Tibial nerve (tissue), 4 donors: Measurements from ENCODE around the gene FBXO8. TPM values are rescaled to one million over a fixed set of nuclear protein-coding genes. Genes with fewer than 3 reads are reported as not detected.

ENCODE experiments used
- DNase-seq, 2 donors: peaks; one replicate each; pipeline ENCODE4 v3.0.0-alpha.2; 2019; ENCODE audit warnings: low spot score in 2 of 2
- H3K27ac ChIP-seq, 4 donors: fragments of 200-600 bp; sonication (generic) in 3 of 4; one replicate each; pipeline ENCODE4 v1.5.1; 2017 to 2019; ENCODE audit warnings: mild to moderate bottlenecking in 1 of 4
- H3K27me3 ChIP-seq, 2 donors: fragments of 200-600 bp; sonication (generic) in 1 of 2; one replicate each; pipeline versions ENCODE4 v1.5.1 to v1.6.0; 2017 to 2019
- H3K36me3 ChIP-seq, 3 donors: fragments of 200-600 bp; sonication (generic); one replicate each; pipeline ENCODE4 v1.5.1; 2018 to 2019
- H3K4me1 ChIP-seq, 4 donors: fragments of 200-600 bp; sonication (generic) in 3 of 4; one replicate each; pipeline ENCODE4 v1.5.1; 2017 to 2019
- H3K4me3 ChIP-seq, 4 donors: fragments of 200-600 bp; sonication (generic) in 3 of 4; one replicate each; pipeline ENCODE4 v1.5.1; 2017 to 2019; ENCODE audit warnings: mild to moderate bottlenecking in 1 of 4, moderate library complexity in 1 of 4
- H3K9me3 ChIP-seq, 4 donors: fragments of 200-600 bp; sonication (generic) in 3 of 4; one replicate each; pipeline ENCODE4 v1.5.1; 2017 to 2019
- CTCF ChIP-seq, 5 experiments: fragments of 200-600 bp in 3 of 5; fragments of 450-650 bp in 2 of 5; sonication (generic) in 3 of 5; IDR thresholded peaks; one replicate each; pipeline ENCODE4 v1.5.1; 2016 to 2019; ENCODE audit warnings: antibody characterized with exemption in 5 of 5, mild to moderate bottlenecking in 3 of 5, moderate library complexity in 2 of 5
- EP300 ChIP-seq, 2 donors: sonication (generic); formaldehyde crosslinking; IDR thresholded peaks; one replicate each; pipeline ENCODE4 v1.6.1; 2017; ENCODE audit warnings: antibody characterized with exemption in 2 of 2, mild to moderate bottlenecking in 1 of 2
- POLR2A ChIP-seq, 2 donors: fragments of 450-650 bp; IDR thresholded peaks; one replicate each; pipeline ENCODE4 v1.6.1; 2017; ENCODE audit warnings: antibody characterized with exemption in 2 of 2, mild to moderate bottlenecking in 2 of 2, moderate library complexity in 2 of 2
- WGBS, 2 donors: methylation state at CpG; one replicate each; pipeline ENCODE4 v1.1.5; 2018; 5-methylcytosine and 5-hydroxymethylcytosine counted together
- total RNA-seq, 4 donors: library from RNA; depleted of rRNA; stranded (reverse); fragments of >200 nt; gene quantifications; one replicate each; pipeline ENCODE4 v1.1.0, GENCODE V29; 2016

The FBXO8 gene
- total RNA-seq, 4 donors from 2014 or later, result 25.3 to 34.3 (median 30.3) TPM

- Histone ChIP-seq H3K36me3 (peaks cover 0 to 50% (median 0%) of the 10 kb centered on the region in 3 donors), H3K27me3 (no peaks in the 10 kb centered on the region), H3K9me3 (no peaks in the 10 kb centered on the region), H3K4me1 (no peaks in the 10 kb centered on the region), H3K4me3 (no peak overlapping the region), H3K27ac (no peak overlapping the region)
- no peak for DNase-seq
- 76 to 83% methylated on average over 3 of the region's 3 CpGs for WGBS, 2 donors
- TF ChIP-seq POLR2A (IDR thresholded peaks at IDR 0.05) (no peak), EP300 (IDR thresholded peaks at IDR 0.05) (no peak), CTCF (IDR thresholded peaks at IDR 0.05) (no peak)
These were observed 31.3 kb upstream of the FBXO8 start for GRCh38 chr4:174314770-174315169.

GRCh38 chr4:174314274-174314673, 30.8 kb upstream of the FBXO8 start:
- no peak for DNase-seq
- TF ChIP-seq POLR2A (IDR thresholded peaks at IDR 0.05) (no peak), CTCF (IDR thresholded peaks at IDR 0.05) (no peak)
- H3K27ac ChIP-seq, result no peak overlapping the region
- H3K36me3 ChIP-seq, result peaks cover 0 to 55% (median 0%) of the 10 kb centered on the region in 3 donors
- WGBS, 2 donors, result 95 to 96% methylated on average over 3 of the region's 3 CpGs
- H3K9me3 ChIP-seq, result no peaks in the 10 kb centered on the region
- H3K27me3 ChIP-seq, result no peaks in the 10 kb centered on the region
- no peak overlapping the region for H3K4me3 ChIP-seq
- H3K4me1 ChIP-seq, result no peaks in the 10 kb centered on the region

GRCh38 chr4:174312993-174313392, 29.5 kb upstream of the FBXO8 start:
- H3K4me1 ChIP-seq, result no peaks in the 10 kb centered on the region
- no peak for DNase-seq
- H3K27me3 ChIP-seq, result no peaks in the 10 kb centered on the region
- no peaks in the 10 kb centered on the region for H3K9me3 ChIP-seq
- no peak overlapping the region for H3K4me3 ChIP-seq
- TF ChIP-seq POLR2A (IDR thresholded peaks at IDR 0.05) (no peak), EP300 (IDR thresholded peaks at IDR 0.05) (no peak), CTCF (IDR thresholded peaks at IDR 0.05) (no peak)
- WGBS, 2 donors, result 89 to 94% methylated on average over 3 of the region's 3 CpGs
- H3K36me3 ChIP-seq, result peaks cover 0 to 64% (median 0%) of the 10 kb centered on the region in 3 donors
- no peak overlapping the region for H3K27ac ChIP-seq

GRCh38 chr4:174307694-174308093, 24.2 kb upstream of the FBXO8 start:
- no peak overlapping the region for H3K27ac ChIP-seq
- TF ChIP-seq CTCF (IDR thresholded peaks at IDR 0.05) (no peak), POLR2A (IDR thresholded peaks at IDR 0.05) (no peak), EP300 (IDR thresholded peaks at IDR 0.05) (no peak)
- no peak overlapping the region for H3K4me3 ChIP-seq
- peaks cover 0 to 83% (median 0%) of the 10 kb centered on the region in 3 donors for H3K36me3 ChIP-seq
- H3K4me1 ChIP-seq, result no peaks in the 10 kb centered on the region
- H3K9me3 ChIP-seq, result no peaks in the 10 kb centered on the region
- no peak for DNase-seq
- WGBS, 2 donors, result 89 to 94% methylated on average over 4 of the region's 4 CpGs
- H3K27me3 ChIP-seq, result no peaks in the 10 kb centered on the region

- H3K27ac ChIP-seq, result no peak overlapping the region
- H3K9me3 ChIP-seq, result no peaks in the 10 kb centered on the region
- WGBS, 2 donors, result 96 to 98% methylated on average over 3 of the region's 3 CpGs
- TF ChIP-seq CTCF (IDR thresholded peaks at IDR 0.05) (no peak), EP300 (IDR thresholded peaks at IDR 0.05) (no peak), POLR2A (IDR thresholded peaks at IDR 0.05) (no peak)
- no peaks in the 10 kb centered on the region for H3K4me1 ChIP-seq
- no peak for DNase-seq
- H3K27me3 ChIP-seq, result no peaks in the 10 kb centered on the region
- H3K4me3 ChIP-seq, result no peak overlapping the region
- peaks cover 0 to 91% (median 0%) of the 10 kb centered on the region in 3 donors for H3K36me3 ChIP-seq
These were observed 22.5 kb upstream of the FBXO8 start for GRCh38 chr4:174305961-174306360.
